ENCODE measurements around the gene C1orf232.

Gene C1orf232

DNA sequence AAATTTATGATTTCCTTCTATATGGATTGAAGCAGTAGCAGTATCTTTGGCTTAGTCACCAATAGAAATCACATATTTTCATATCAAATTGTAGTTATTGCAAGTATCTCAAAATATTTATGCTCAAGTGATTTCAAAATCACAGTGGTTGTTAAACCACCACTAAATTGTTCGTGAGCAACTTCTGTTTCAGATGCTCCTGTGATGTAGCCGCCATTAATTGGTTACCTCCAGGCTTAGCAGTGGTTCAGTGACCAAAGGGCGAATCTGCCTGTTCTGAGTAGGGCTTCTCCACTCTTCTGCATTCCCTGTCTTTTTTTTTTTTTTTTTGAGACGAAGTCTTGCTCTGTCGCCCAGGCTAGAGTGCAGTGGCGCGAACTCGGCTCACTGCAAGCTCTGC, 6.6 kb upstream of the C1orf232 start:
- DNase-seq: no peak

- no peak for DNase-seq
Observed at GRCh38 chr1:26171084-26172072, 2.6 kb upstream of the C1orf232 start, which contains the start of gene ZNF593OS. Gene ZNF593OS, minus strand, starts transcription at chr1:26171832. Its CDS starts 171 bp downstream, at chr1:26171661.

DNA sequence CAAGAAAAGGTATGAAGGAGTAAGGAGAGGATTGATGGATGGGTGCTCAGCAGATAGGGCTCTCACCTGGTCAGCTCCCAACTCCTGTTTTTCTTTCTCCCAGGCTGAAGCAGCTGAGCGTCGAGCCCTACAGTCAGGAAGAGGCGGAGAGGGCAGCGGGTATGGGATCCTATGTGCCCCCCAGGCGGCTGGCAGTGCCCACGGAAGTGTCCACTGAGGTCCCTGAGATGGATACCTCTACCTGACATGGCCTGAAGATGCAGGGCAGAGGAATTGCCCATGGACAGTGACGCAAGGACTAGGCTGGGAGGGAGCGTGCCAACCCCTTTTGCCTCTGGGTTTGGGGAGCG, 1.7 kb upstream of the C1orf232 start:
- DNase-seq: no peak

- peak; percentile 96 for DNase-seq
Observed at GRCh38 chr1:26169669-26170471, 1.1 kb upstream of the C1orf232 start, which contains the start of gene ZNF593. Gene ZNF593, plus strand, starts transcription at chr1:26169908. Its CDS starts 76 bp downstream, at chr1:26169984.

DNA sequence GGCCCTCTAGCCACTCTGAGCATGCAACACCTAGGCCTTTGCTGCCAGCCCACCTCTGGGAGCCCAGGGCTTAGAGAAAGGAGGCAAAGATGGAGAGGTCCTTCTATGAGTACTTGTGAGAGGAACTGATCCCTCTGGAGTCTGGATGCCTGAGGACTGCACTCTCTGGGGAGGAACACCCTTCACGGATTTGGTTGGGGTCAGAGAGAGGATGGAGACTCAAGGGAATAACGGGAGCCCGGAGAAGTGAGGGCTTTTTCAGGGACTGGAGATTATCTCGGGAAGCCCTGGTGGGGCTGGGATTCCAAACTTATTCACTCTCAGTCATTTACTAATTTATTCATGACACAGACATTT, 413 bp upstream of the C1orf232 start:
- no peak for DNase-seq

DNA sequence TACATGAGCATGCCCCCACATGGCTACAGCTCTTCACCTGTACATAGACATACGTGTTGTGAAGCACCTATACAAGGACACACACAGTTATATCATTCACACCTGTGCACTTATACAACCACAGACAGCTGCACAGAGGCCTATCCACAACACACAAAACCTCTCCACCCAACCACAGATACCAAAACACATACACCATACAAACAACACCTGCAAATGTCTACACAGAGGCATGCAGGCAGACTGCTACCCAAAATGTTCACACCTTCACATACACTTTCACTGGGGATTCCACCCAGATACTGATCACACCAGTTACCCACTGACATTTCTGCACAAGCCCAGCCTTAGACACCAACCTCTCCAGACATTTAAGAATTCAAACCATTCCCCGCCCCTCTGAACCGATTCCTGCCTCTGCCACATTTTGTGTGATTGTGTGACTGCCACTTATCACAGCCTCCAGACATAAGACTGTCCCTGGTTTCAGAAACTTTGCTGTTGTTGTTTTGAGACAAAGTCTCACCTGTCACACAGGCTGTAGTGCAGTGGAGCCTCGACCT, 2.0 kb downstream of the C1orf232 start:
- no peak for DNase-seq

DNA sequence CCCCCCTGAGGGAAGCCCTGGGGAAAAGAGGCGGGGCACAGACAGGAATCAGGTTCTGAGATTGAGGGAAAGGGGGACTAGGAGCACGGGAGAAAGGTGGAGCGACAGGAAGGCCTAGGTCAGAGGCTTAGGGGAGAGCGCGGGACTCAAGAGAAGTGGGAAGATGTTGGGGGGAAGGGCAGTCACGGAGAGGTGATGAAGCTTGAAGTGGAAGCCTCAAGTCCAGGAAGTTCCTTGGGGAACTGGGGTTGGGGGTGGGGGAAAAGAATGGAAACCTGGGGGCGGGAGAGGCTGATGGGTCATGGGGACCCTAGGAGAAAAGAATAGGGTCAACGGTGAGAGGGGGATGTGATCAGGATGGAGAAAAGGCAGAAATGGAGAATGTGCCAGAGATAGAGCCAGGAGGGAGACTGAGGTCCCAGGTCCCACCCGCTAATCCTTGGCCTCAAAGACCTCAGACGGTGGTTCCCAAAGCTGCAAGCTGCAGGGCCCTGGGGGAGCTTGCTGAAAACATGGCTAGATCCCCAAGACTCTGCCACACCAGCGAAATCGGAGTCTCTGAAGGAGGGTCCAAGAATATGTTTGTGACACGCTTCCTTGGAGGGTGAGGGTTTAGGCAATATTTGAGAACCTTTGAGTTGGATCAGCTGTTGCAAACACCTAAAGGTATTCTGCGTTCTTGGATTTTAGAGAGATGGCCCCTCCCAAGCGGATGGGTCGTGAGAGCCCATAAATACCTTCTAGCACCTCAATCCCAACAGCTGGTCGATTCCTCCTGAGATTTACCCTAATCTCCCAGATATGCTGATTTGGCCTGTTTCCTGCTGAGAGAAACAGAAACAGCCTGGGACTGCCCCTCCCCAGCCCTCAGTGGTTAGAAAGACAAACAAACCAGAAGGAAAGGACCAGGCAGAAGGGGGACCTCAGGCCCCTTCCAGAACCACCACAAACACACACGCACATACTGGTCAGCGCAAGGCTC, 3.6 kb downstream of the C1orf232 start:
- DNase-seq: no peak

DNA sequence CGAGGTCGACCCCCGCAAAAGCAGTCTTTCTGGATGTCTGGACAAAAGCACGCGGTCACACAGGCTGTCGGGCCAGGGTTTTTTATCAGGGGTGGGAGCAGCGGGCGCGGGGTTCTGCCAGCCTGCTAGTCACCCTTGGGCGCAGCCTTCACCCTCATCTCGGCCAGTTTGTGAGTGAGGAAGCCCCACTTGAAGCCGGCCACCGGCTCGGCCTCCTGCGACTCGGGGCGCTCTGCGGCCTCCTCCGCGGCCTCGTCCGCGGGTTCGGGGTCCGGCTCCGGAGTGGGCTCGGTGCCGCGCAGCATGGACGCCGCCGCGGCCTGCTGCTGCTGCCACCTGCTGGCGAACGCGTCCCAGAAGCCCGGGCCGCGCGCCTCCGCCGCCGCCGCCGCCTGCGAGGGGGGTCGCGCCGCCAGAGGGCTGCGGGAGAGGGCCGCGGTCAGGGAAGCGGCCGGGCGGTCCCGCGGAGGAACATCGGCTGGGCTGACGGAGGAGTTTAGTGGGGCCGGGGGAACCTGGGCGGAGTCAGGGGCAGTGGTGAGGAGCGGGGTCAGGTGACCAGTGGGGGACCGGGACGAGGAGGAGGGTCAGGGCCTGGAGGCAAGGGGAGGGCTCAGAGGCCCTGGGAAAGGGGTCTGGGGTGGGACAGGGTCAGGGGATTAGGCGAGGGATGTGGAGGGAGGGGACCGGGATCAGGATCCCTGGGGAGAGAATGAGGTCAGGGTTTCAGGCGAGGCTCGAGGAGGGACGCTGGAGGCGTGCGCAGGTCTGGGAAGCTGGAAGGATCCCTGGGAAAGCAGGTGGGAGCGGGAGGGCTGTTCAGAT, 4.5 kb downstream of the C1orf232 start:
- DNase-seq: peak; percentile 58

- DNase-seq: no peak
Observed at GRCh38 chr1:26163684-26164035, 5.1 kb downstream of the C1orf232 start.

DNA sequence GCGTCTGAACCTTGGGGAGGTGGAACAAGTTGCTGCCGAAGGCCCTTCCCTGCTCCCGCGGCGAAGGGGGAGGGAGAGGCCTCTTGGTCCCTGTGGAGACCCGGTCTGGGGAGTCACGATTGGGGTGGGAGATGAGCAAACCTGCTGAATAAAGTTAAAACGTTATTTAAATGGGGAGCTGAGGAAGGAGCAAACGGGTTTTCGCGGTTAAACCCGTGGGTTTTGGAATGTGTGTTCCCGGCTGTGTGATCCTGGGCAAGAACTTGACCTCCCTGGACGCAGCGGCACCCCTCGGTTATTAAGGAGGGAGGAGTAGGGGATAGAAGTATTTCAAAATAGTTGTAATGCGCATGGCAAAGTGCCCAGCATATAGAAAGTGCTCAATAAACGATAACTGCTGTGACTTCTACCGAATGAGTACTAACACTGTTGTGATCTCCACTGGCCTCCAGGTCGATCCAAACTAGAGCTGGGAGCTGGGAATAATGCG, 6.5 kb downstream of the C1orf232 start:
- DNase-seq: no peak

- DNase-seq: peak; percentile 52
Observed at GRCh38 chr1:26161415-26162219, 7.1 kb downstream of the C1orf232 start.

GRCh38 chr1:26160527-26161414, 8.0 kb downstream of the C1orf232 start:
- DNase-seq: no peak

DNA sequence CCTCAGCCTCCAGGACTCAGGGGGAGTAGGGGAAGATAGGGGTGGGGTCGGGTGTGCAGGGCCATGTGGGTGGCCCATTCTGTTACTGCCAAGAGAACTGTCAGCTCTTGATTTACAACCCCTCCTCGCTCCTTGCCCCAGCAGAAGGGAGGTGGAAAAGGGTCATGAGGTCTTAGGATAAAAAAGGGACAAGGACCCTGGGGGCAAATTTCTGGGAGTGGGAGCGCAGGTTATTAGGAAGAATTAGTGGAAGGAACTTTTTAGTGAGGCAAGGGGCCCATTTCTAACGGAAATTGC, 9.1 kb downstream of the C1orf232 start:
- no peak for DNase-seq

DNA sequence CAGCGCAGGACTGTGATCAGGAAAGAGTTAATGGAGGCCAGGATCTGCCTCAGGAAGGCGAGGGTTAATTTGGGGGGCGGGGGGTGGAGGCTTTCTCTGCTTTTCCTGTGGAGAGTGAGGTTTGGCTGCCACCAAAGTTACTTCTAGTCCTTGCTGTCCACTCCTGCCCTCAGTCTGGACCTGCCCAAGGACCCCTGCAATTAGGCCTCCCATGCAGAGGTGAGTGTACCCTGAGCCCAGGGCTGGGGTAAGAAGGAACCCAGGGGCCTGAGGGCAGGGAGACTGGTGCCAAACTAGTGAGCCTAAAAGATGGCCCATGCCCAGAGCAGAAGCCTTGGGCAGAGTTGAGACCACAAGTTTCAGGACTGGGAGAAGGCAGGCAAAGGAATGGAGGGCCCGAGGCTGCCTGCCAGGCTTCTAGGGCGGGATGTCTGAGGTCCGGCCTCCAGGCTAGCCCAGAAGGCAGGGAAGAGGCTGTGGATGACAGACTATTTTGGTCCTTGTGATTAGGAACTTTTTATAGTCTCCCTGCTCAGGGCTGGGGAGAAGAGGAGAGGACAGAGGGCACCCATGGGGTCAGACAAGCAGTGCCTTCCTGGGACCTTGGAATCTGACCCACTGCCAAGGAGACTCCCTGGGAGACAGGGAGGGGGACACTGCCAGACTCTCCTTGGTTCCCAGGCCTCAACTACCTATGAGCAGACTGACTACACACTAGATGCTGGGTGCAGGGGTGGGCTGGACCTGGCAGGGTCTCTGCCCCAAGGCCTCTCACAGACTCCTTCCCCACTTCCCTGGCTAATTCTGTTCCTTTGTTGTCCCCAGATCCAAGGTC, 9.6 kb downstream of the C1orf232 start, which contains the start of gene FAM110D:
TSS of gene FAM110D (plus strand) at position 172 of the 835 bp plus-strand sequence. CDS start 2,213 bp downstream, outside the sequence.
- DNase-seq: no peak

- no peak for DNase-seq
Observed at GRCh38 chr1:26158271-26158907, 10.4 kb downstream of the C1orf232 start.

GRCh38 chr1:26156285-26157038, 12.3 kb downstream of the C1orf232 start:
- DNase-seq: no peak
